SK-N-SH treated with all-trans-retinoic acid at 6 μM for 48 hours (cell line): ENCODE results near the gene CHRNA5.

Experiments
- ARNTL ChIP-seq: fragments of 450-650 bp; formaldehyde crosslinking; IDR thresholded peaks from 2 replicates; pipeline ENCODE4 v1.5.0; 2020; ENCODE audit warnings: low read depth, mild to moderate bottlenecking, moderate library complexity, borderline replicate concordance
- CREB5 ChIP-seq: fragments of 250-450 bp; sonication (Bioruptor Pico); IDR thresholded peaks from 2 replicates; pipeline ENCODE4 v1.5.1; 2020; ENCODE audit warnings: low read depth, mild to moderate bottlenecking, moderate library complexity
- CSDC2 ChIP-seq: fragments of 250-450 bp; sonication (Bioruptor Pico); IDR thresholded peaks from 2 replicates; pipeline ENCODE4 v1.5.0; 2020; ENCODE audit warnings: mild to moderate bottlenecking, moderate library complexity
- CSRNP3 ChIP-seq: fragments of 250-450 bp; sonication (Bioruptor Pico); IDR thresholded peaks from 2 replicates; pipeline ENCODE4 v1.5.1; 2021; ENCODE audit warnings: mild to moderate bottlenecking, moderate library complexity
- GLIS3 ChIP-seq: fragments of 250-450 bp; sonication (Bioruptor Pico); IDR thresholded peaks from 2 replicates; pipeline ENCODE4 v1.5.0; 2020; ENCODE audit warnings: mild to moderate bottlenecking, moderate library complexity
- ISL1 ChIP-seq: fragments of 250-450 bp; sonication (Bioruptor Pico); IDR thresholded peaks from 2 replicates; pipeline ENCODE4 v2.1.2; 2022; ENCODE audit warnings: mild to moderate bottlenecking, moderate library complexity
- PATZ1 ChIP-seq: fragments of 250-450 bp; sonication (Bioruptor Pico); IDR thresholded peaks from 2 replicates; pipeline ENCODE4 v1.8.0; 2020; ENCODE audit warnings: mild to moderate bottlenecking, moderate library complexity, borderline replicate concordance
- POU6F1 ChIP-seq: fragments of 250-450 bp; sonication (Bioruptor Pico); IDR thresholded peaks from 2 replicates; pipeline ENCODE4 v1.8.0; 2021; ENCODE audit warnings: low read depth, mild to moderate bottlenecking, moderate library complexity, borderline replicate concordance
- SNAI2 ChIP-seq: fragments of 250-450 bp; sonication (Bioruptor Pico); IDR thresholded peaks from 2 replicates; pipeline ENCODE4 v1.5.0; 2020; ENCODE audit warnings: mild to moderate bottlenecking, moderate library complexity
- TCF4 ChIP-seq: fragments of 250-450 bp; sonication (Bioruptor Pico); IDR thresholded peaks from 2 replicates; pipeline ENCODE4 v1.8.0; 2021; ENCODE audit warnings: mild to moderate bottlenecking, moderate library complexity, borderline replicate concordance
- ZFP30 ChIP-seq: fragments of 450-650 bp; formaldehyde crosslinking; IDR thresholded peaks from 2 replicates; pipeline ENCODE4 v1.5.0; 2022; ENCODE audit warnings: mild to moderate bottlenecking, moderate library complexity

- TF ChIP-seq ZFP30 (CRISPR knock-in tag): no peak
- TF ChIP-seq PATZ1: no peak
- TF ChIP-seq ARNTL (CRISPR knock-in tag): no peak
- TF ChIP-seq CREB5 (CRISPR knock-in tag): no peak
- TF ChIP-seq SNAI2 (CRISPR knock-in tag): no peak
- no peak for TF ChIP-seq TCF4 (CRISPR knock-in tag)
- TF ChIP-seq GLIS3 (CRISPR knock-in tag): no peak
- no peak for TF ChIP-seq POU6F1 (CRISPR knock-in tag)
- no peak for TF ChIP-seq CSRNP3 (CRISPR knock-in tag)
- no peak for TF ChIP-seq CSDC2 (CRISPR knock-in tag)
- TF ChIP-seq ISL1: no peak
These were observed 65.7 kb downstream of the CHRNA5 start for GRCh38 chr15:78630886-78631633.
